Right lung (tissue), 5 donors: ENCODE data around the gene HPSE2. TPM values are rescaled to one million over a fixed set of nuclear protein-coding genes. Genes with fewer than 3 reads are reported as not detected.
"Not testable (repeated sequence)": the region's sequence is repeated elsewhere in the genome, so short reads cannot be mapped to it uniquely, and the experiment has no call there.

ENCODE experiments used
- DNase-seq, 2 donors: peaks; one replicate each; pipeline ENCODE4 v3.0.0-alpha.2; 2013
- polyA plus RNA-seq, 5 donors: library from polyadenylated mRNA; unstranded; fragments of 120-200 nt; gene quantifications; one replicate each; pipeline versions ENCODE4 v1.2.1 to v1.2.3, GENCODE V29; 2013; ENCODE audit warnings: inconsistent platforms in 1 of 5, low replicate concordance in 1 of 5; ENCODE audit not compliant: insufficient read length in 5 of 5, insufficient read depth in 1 of 5

The HPSE2 gene
- polyA plus RNA-seq, 5 donors, result 11.9 to 19.1 (median 13.8) TPM

GRCh38 chr10:98509745-98510144, 725.9 kb downstream of the HPSE2 start:
- no peak for DNase-seq

GRCh38 chr10:98502535-98502934, 733.1 kb downstream of the HPSE2 start:
- not testable (repeated sequence) for DNase-seq

GRCh38 chr10:98492763-98493162, 742.9 kb downstream of the HPSE2 start:
- DNase-seq, result no peak

GRCh38 chr10:98489561-98490481, 745.8 kb downstream of the HPSE2 start:
- no peak for DNase-seq

GRCh38 chr10:98488669-98489430, 746.8 kb downstream of the HPSE2 start:
- no peak for DNase-seq

GRCh38 chr10:98487649-98488048, 748.0 kb downstream of the HPSE2 start:
- no peak for DNase-seq

- DNase-seq, result no peak
Measured at GRCh38 chr10:98486421-98486820, 749.2 kb downstream of the HPSE2 start.

GRCh38 chr10:98485959-98486358, 749.7 kb downstream of the HPSE2 start:
- DNase-seq, result no peak

GRCh38 chr10:98483658-98484057, 752.0 kb downstream of the HPSE2 start:
- DNase-seq, result no peak

GRCh38 chr10:98482096-98482495, 753.6 kb downstream of the HPSE2 start:
- DNase-seq, result no peak

GRCh38 chr10:98481404-98481945, 754.2 kb downstream of the HPSE2 start:
- DNase-seq, result no peak

GRCh38 chr10:98478430-98479222, 757.0 kb downstream of the HPSE2 start:
- DNase-seq, result no peak

GRCh38 chr10:98477861-98478260, 757.8 kb downstream of the HPSE2 start:
- no peak for DNase-seq

GRCh38 chr10:98474628-98475027, 761.0 kb downstream of the HPSE2 start:
- no peak for DNase-seq

GRCh38 chr10:98472196-98472595, 763.5 kb downstream of the HPSE2 start:
- DNase-seq, result no peak

- DNase-seq, result no peak
Measured at GRCh38 chr10:98470850-98471249, 764.8 kb downstream of the HPSE2 start.

GRCh38 chr10:98469001-98469931, 766.4 kb downstream of the HPSE2 start:
- DNase-seq, result no peak

GRCh38 chr10:98467506-98468318, 767.9 kb downstream of the HPSE2 start:
- peak; percentile 77 to 85 for DNase-seq

GRCh38 chr10:98466861-98467505, 768.7 kb downstream of the HPSE2 start:
- peak in 1 of 2 donors; percentile 19 for DNase-seq
